ENCODE results near the gene PDZD4. TPM values are rescaled to one million over a fixed set of nuclear protein-coding genes. Genes with fewer than 3 reads are reported as not detected.

Gene PDZD4
- total RNA-seq, 2 experiments from 2014 or later: not detected

DNA sequence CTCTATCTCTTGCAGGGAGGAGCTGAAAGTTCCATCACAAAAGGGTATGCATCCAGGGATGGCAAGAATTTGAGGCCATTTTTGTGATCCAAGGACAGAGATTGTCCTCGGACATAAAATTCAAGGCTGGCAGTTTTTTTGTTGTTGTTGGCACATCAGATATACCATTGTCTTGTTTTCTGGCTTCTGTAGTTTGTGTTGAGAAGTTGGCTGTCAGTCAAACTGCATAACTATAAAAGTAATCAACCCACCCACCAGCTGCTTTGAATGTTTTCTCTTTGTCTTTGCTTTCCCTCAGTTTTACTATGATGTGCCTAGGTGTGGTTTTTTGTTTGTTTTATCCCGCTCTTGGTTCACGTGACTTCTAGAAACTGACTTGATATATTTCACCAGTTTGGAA is 21.6 kb upstream of the PDZD4 start:
- Histone ChIP-seq H3K79me2 (ENCODE audit: insufficient read depth, low read depth, low read length) (no peaks in the 10 kb centered on the region), H3K9me2 (ENCODE audit: insufficient read depth, low read length) (no peaks in the 10 kb centered on the region), H3K9me3 (ENCODE audit: low read length) (no peaks in the 10 kb centered on the region), H4K20me1 (ENCODE audit: insufficient read depth, low read length) (no peaks in the 10 kb centered on the region), H3K4me1 (ENCODE audit: insufficient read depth, low read length, poor library complexity, severe bottlenecking) (no peaks in the 10 kb centered on the region), H3K36me3 (ENCODE audit: insufficient read depth, low read length) (no peaks in the 10 kb centered on the region), H3K27ac (ENCODE audit: low read depth, low read length, poor library complexity, severe bottlenecking) (no peak overlapping the region), H2AFZ (ENCODE audit: low read length) (no peak overlapping the region), H3K4me3 (ENCODE audit: low read depth, low read length, poor library complexity, severe bottlenecking) (no peak overlapping the region), H3K4me2 (ENCODE audit: low read length) (no peak overlapping the region)
- TF ChIP-seq, protein P1, sequence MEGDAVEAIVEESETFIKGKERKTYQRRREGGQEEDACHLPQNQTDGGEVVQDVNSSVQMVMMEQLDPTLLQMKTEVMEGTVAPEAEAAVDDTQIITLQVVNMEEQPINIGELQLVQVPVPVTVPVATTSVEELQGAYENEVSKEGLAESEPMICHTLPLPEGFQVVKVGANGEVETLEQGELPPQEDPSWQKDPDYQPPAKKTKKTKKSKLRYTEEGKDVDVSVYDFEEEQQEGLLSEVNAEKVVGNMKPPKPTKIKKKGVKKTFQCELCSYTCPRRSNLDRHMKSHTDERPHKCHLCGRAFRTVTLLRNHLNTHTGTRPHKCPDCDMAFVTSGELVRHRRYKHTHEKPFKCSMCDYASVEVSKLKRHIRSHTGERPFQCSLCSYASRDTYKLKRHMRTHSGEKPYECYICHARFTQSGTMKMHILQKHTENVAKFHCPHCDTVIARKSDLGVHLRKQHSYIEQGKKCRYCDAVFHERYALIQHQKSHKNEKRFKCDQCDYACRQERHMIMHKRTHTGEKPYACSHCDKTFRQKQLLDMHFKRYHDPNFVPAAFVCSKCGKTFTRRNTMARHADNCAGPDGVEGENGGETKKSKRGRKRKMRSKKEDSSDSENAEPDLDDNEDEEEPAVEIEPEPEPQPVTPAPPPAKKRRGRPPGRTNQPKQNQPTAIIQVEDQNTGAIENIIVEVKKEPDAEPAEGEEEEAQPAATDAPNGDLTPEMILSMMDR (conservative IDR thresholded peaks at IDR 0.05; ENCODE audit: low read length): no peak
- TF ChIP-seq EZH2phosphoT487 (IDR thresholded peaks at IDR 0.05; ENCODE audit: borderline replicate concordance, low read depth, low read length): no peak
- ChIA-PET CTCF (ENCODE audit: unreplicated experiment) (no interaction called here), POLR2A (no interaction called here)
- no TSS peak for BruUV-seq (replicated peaks)
- intact Hi-C loops (cut with micrococcal nuclease; ENCODE audit: unreplicated experiment): no loop called here
- no peak for DNase-seq (ENCODE audit: low spot score)

DNA sequence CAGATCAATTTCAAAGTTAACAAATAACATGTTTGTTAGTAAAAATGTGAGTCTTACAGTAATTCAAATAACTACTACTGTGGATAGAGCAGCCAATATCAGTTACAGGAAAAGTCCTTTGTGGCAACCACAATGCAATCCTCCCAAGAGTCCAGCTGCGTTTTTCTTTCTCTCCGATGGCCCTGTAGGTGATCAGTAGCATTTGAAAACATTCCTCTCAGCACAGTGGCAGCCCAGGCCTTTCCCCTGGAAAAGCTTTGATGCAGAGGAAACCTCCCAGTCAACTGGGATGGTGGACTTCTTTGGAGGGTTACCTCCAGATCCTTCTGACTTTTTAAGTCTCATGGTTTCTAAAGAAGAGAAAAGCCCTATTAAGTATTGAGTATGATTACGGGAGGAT is 18.0 kb upstream of the PDZD4 start:
- CTCF ChIA-PET (ENCODE audit: unreplicated experiment): no interaction called here
- H3K9me2 ChIP-seq (ENCODE audit: insufficient read depth, low read length): no peaks in the 10 kb centered on the region
- no peak overlapping the region for H3K27ac ChIP-seq (ENCODE audit: low read depth, low read length, poor library complexity, severe bottlenecking)
- intact Hi-C loops (cut with micrococcal nuclease; ENCODE audit: unreplicated experiment): no loop called here
- H3K4me1 ChIP-seq (ENCODE audit: insufficient read depth, low read length, poor library complexity, severe bottlenecking): no peaks in the 10 kb centered on the region
- no TSS peak for BruUV-seq (replicated peaks)
- POLR2A ChIA-PET: no interaction called here
- no peak overlapping the region for H3K4me3 ChIP-seq (ENCODE audit: low read depth, low read length, poor library complexity, severe bottlenecking)
- TF ChIP-seq, protein P1 (conservative IDR thresholded peaks at IDR 0.05; ENCODE audit: low read length): no peak
- TF ChIP-seq EZH2phosphoT487 (IDR thresholded peaks at IDR 0.05; ENCODE audit: borderline replicate concordance, low read depth, low read length): no peak
- H3K9me3 ChIP-seq (ENCODE audit: low read length): no peaks in the 10 kb centered on the region
- H3K79me2 ChIP-seq (ENCODE audit: insufficient read depth, low read depth, low read length): no peaks in the 10 kb centered on the region
- H4K20me1 ChIP-seq (ENCODE audit: insufficient read depth, low read length): no peaks in the 10 kb centered on the region
- no peak overlapping the region for H2AFZ ChIP-seq (ENCODE audit: low read length)
- no peak for DNase-seq (ENCODE audit: low spot score)
- no peak overlapping the region for H3K4me2 ChIP-seq (ENCODE audit: low read length)
- no peaks in the 10 kb centered on the region for H3K36me3 ChIP-seq (ENCODE audit: insufficient read depth, low read length)

- DNase-seq (ENCODE audit: low spot score): no peak
- intact Hi-C loops (cut with micrococcal nuclease; ENCODE audit: unreplicated experiment): no loop called here
- TF ChIP-seq EZH2phosphoT487 (IDR thresholded peaks at IDR 0.05; ENCODE audit: borderline replicate concordance, low read depth, low read length): no peak
- TF ChIP-seq, protein P1 (conservative IDR thresholded peaks at IDR 0.05; ENCODE audit: low read length): no peak
- no peaks in the 10 kb centered on the region for H3K36me3 ChIP-seq (ENCODE audit: insufficient read depth, low read length)
- ChIA-PET CTCF (ENCODE audit: unreplicated experiment) (no interaction called here), POLR2A (interaction anchor here (0.5 kb wide), 1 partner anchor 99 kb away, joined by 3 read pairs; no protein-coding TSS in a partner anchor)
- BruUV-seq (replicated peaks): no TSS peak
- H3K9me3 ChIP-seq (ENCODE audit: low read length): no peaks in the 10 kb centered on the region
- H3K9me2 ChIP-seq (ENCODE audit: insufficient read depth, low read length): no peaks in the 10 kb centered on the region
- no peak overlapping the region for H3K4me2 ChIP-seq (ENCODE audit: low read length)
- no peak overlapping the region for H3K27ac ChIP-seq (ENCODE audit: low read depth, low read length, poor library complexity, severe bottlenecking)
- H3K4me1 ChIP-seq (ENCODE audit: insufficient read depth, low read length, poor library complexity, severe bottlenecking): no peaks in the 10 kb centered on the region
- H3K4me3 ChIP-seq (ENCODE audit: low read depth, low read length, poor library complexity, severe bottlenecking): no peak overlapping the region
- H4K20me1 ChIP-seq (ENCODE audit: insufficient read depth, low read length): no peaks in the 10 kb centered on the region
- no peak overlapping the region for H2AFZ ChIP-seq (ENCODE audit: low read length)
- H3K79me2 ChIP-seq (ENCODE audit: insufficient read depth, low read depth, low read length): no peaks in the 10 kb centered on the region
These were observed 15.5 kb upstream of the PDZD4 start for GRCh38 chrX:153845842-153846241.

Data from OCI-LY7 (cell line).